Measurements from ENCODE around the gene CERS2.
A peak's percentile ranks its signal among the peaks of the same experiment; 100 is the strongest.

The CERS2 gene

GRCh38 chr1:150926097-150926741 lies 48.4 kb downstream of the CERS2 start, which contains the start of gene SETDB1:
TSS of gene SETDB1 (plus strand) at chr1:150926363. CDS start at chr1:150927715, 1,352 bp downstream.
- Histone ChIP-seq H2AFZ (ENCODE audit: low read depth) (peak within 1 kb of the TSS; percentile 81), H3K9ac (peak within 1 kb of the TSS; percentile 78), H4K20me1 (ENCODE audit: insufficient read depth) (no peaks in the 10 kb centered on the region), H3K79me2 (ENCODE audit: insufficient read depth, low read depth) (peaks cover 14% of the 10 kb centered on the region; the same call in 1 of the 2 replicates), H3K4me1 (ENCODE audit: low read depth, poor library complexity, severe bottlenecking) (peaks cover 28% of the 10 kb centered on the region), H3K27ac (peak within 1 kb of the TSS; percentile 61), H3K4me3 (IDR thresholded peaks at IDR 0.05; ENCODE audit: insufficient read depth, low read depth, low read length) (peak within 1 kb of the TSS; percentile 99), H3K36me3 (ENCODE audit: insufficient read depth) (peaks cover 21% of the 10 kb centered on the region; the same call in 1 of the 2 replicates), H3K27me3 (ENCODE audit: insufficient read depth, low read depth) (no peaks in the 10 kb centered on the region), H3K4me2 (peak within 1 kb of the TSS; percentile 73)
- 0 out of 2 replicates have a peak, but pooled peaks have one; percentile 22 for TF ChIP-seq CTCF (conservative IDR thresholded peaks at IDR 0.05; ENCODE audit: low read depth, low read length)

GRCh38 chr1:150925080-150925479 lies 49.6 kb downstream of the CERS2 start:
- TF ChIP-seq CTCF (conservative IDR thresholded peaks at IDR 0.05; ENCODE audit: low read depth, low read length): no peak
- no peak overlapping the region for H3K4me3 ChIP-seq (IDR thresholded peaks at IDR 0.05; ENCODE audit: insufficient read depth, low read depth, low read length)
- H3K4me2 ChIP-seq: no peak overlapping the region
- H3K79me2 ChIP-seq (ENCODE audit: insufficient read depth, low read depth): peaks cover 14% of the 10 kb centered on the region; the same call in 1 of the 2 replicates
- no peak overlapping the region for H3K9ac ChIP-seq
- peak overlapping the region; percentile 81; the same call in 1 of the 2 replicates for H2AFZ ChIP-seq (ENCODE audit: low read depth)
- H4K20me1 ChIP-seq (ENCODE audit: insufficient read depth): no peaks in the 10 kb centered on the region
- H3K36me3 ChIP-seq (ENCODE audit: insufficient read depth): peaks cover 14% of the 10 kb centered on the region; the same call in 1 of the 2 replicates
- peaks cover 28% of the 10 kb centered on the region for H3K4me1 ChIP-seq (ENCODE audit: low read depth, poor library complexity, severe bottlenecking)
- H3K27ac ChIP-seq: no peak overlapping the region
- H3K27me3 ChIP-seq (ENCODE audit: insufficient read depth, low read depth): no peaks in the 10 kb centered on the region

GRCh38 chr1:150922519-150922975 lies 52.1 kb downstream of the CERS2 start:
- Histone ChIP-seq H3K27me3 (ENCODE audit: insufficient read depth, low read depth) (no peaks in the 10 kb centered on the region), H3K4me1 (ENCODE audit: low read depth, poor library complexity, severe bottlenecking) (peaks cover 26% of the 10 kb centered on the region), H3K4me3 (IDR thresholded peaks at IDR 0.05; ENCODE audit: insufficient read depth, low read depth, low read length) (no peak overlapping the region), H3K36me3 (ENCODE audit: insufficient read depth) (no peaks in the 10 kb centered on the region), H4K20me1 (ENCODE audit: insufficient read depth) (no peaks in the 10 kb centered on the region), H3K79me2 (ENCODE audit: insufficient read depth, low read depth) (peaks cover 10% of the 10 kb centered on the region; the same call in 1 of the 2 replicates), H2AFZ (ENCODE audit: low read depth) (peak overlapping the region; percentile 44), H3K9ac (no peak overlapping the region), H3K27ac (0 out of 2 replicates have a peak overlapping the region, but pooled peaks have one; percentile 0), H3K4me2 (peak overlapping the region; percentile 26)
- TF ChIP-seq CTCF (conservative IDR thresholded peaks at IDR 0.05; ENCODE audit: low read depth, low read length): peak; percentile 100

- Histone ChIP-seq H2AFZ (ENCODE audit: low read depth) (no peak overlapping the region), H3K4me3 (IDR thresholded peaks at IDR 0.05; ENCODE audit: insufficient read depth, low read depth, low read length) (no peak overlapping the region), H3K79me2 (ENCODE audit: insufficient read depth, low read depth) (no peaks in the 10 kb centered on the region), H3K4me2 (no peak overlapping the region), H3K27me3 (ENCODE audit: insufficient read depth, low read depth) (no peaks in the 10 kb centered on the region), H3K36me3 (ENCODE audit: insufficient read depth) (no peaks in the 10 kb centered on the region), H3K27ac (no peak overlapping the region), H3K4me1 (ENCODE audit: low read depth, poor library complexity, severe bottlenecking) (peaks cover 6% of the 10 kb centered on the region), H4K20me1 (ENCODE audit: insufficient read depth) (no peaks in the 10 kb centered on the region), H3K9ac (no peak overlapping the region)
- no peak for TF ChIP-seq CTCF (conservative IDR thresholded peaks at IDR 0.05; ENCODE audit: low read depth, low read length)
These were observed 57.2 kb downstream of the CERS2 start for GRCh38 chr1:150917387-150917786.

Data from KMS-11 (cell line).